Mesodermal cell (in vitro differentiated cells): ENCODE measurements around the gene ZDBF2.

Source experiments
- H3K27ac ChIP-seq: 2 replicates; pipeline ENCODE4 v1.7.0; 2013; ENCODE audit warnings: mild to moderate bottlenecking, low read depth, low read length, moderate library complexity; ENCODE audit not compliant: severe bottlenecking
- H3K36me3 ChIP-seq: 2 replicates; pipeline ENCODE4 v1.7.1; 2013; ENCODE audit warnings: mild to moderate bottlenecking, low read length, moderate library complexity; ENCODE audit not compliant: control insufficient read depth, insufficient read depth
- H3K4me1 ChIP-seq: one replicate; pipeline ENCODE4 v1.7.1; 2013; ENCODE audit warnings: mild to moderate bottlenecking, low read length; ENCODE audit not compliant: insufficient read depth, control insufficient read depth, poor library complexity, severe bottlenecking
- H3K4me3 ChIP-seq: 2 replicates; pipeline ENCODE4 v1.7.0; 2013; ENCODE audit warnings: low read length, control low read depth, mild to moderate bottlenecking; ENCODE audit not compliant: insufficient read depth, poor library complexity, severe bottlenecking; ENCODE audit errors: extremely low read depth
- H3K9me3 ChIP-seq: 2 replicates; pipeline ENCODE4 v1.7.1; 2013; ENCODE audit warnings: mild to moderate bottlenecking, low read length, moderate library complexity; ENCODE audit not compliant: control insufficient read depth
- WGBS, 2 experiments: methylation state at CpG; one replicate each; pipeline ENCODE4 v1.1.5; 2013; ENCODE audit warnings: missing lambda C conversion rate in 2 of 2; ENCODE audit not compliant: insufficient coverage in 2 of 2; 5-methylcytosine and 5-hydroxymethylcytosine counted together

ZDBF2 gene

DNA sequence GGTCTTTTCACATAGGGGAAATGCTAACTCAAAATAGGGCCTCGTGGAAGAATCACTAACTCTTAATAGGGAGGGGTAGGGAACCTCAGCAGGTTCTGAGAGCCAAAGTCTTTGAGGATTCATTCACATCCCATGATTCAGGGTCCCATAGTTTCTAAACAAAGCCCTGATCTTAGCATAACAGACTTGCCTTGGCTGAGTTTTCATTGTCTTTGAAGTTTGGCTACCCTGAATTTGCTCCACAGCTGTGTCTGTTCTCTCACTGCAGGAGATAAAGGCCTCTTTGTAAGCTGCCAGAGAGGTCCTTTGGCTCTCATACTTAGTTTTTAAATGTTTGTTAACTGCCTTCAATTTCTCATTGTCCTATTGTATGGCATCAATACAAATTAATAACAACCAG lies 54.5 kb downstream of the ZDBF2 start:
- Histone ChIP-seq H3K9me3 (no peaks in the 10 kb centered on the region), H3K4me1 (no peaks in the 10 kb centered on the region), H3K27ac (no peak overlapping the region), H3K4me3 (no peak overlapping the region), H3K36me3 (no peaks in the 10 kb centered on the region)
- WGBS, 2 experiments: 20 to 40% methylated on average over 1 of the region's 1 CpG

DNA sequence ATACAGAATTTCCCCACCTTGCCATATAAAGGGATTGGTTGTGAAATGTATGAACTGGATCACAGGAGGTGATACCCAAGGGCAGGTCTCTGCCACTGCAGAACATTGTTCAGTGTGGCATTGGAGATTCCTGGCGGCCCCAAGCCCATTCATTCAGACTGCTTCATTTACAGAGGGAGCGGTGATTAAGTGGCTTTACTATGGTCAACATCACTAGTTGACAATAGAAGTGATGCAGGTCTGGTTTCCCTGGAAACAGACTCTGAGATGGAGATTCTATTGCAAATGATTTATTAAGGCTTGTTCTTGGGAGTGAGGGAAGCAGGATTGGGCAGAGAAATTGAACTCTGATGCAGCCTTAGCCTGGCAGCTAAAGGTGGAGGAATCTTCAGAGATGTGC lies 62.4 kb downstream of the ZDBF2 start:
- WGBS, 2 experiments: 88 to 100% methylated on average over 2 of the region's 2 CpGs
- H3K27ac ChIP-seq: no peak overlapping the region
- H3K4me3 ChIP-seq: no peak overlapping the region
- no peaks in the 10 kb centered on the region for H3K4me1 ChIP-seq
- no peaks in the 10 kb centered on the region for H3K36me3 ChIP-seq
- H3K9me3 ChIP-seq: no peaks in the 10 kb centered on the region

GRCh38 chr2:206337956-206338355 lies 63.5 kb downstream of the ZDBF2 start:
- Histone ChIP-seq H3K9me3 (no peaks in the 10 kb centered on the region), H3K4me1 (no peaks in the 10 kb centered on the region), H3K4me3 (no peak overlapping the region), H3K27ac (no peak overlapping the region), H3K36me3 (no peaks in the 10 kb centered on the region)
- no CpG with 5 or more reads among the region's 1 CpG for WGBS, 2 experiments

- Histone ChIP-seq H3K4me3 (no peak overlapping the region), H3K36me3 (no peaks in the 10 kb centered on the region), H3K9me3 (no peaks in the 10 kb centered on the region), H3K4me1 (no peaks in the 10 kb centered on the region), H3K27ac (no peak overlapping the region)
- 100% methylated on average over 1 of the region's 4 CpGs; no CpG with 5 or more reads in 1 of the 2 experiments for WGBS, 2 experiments
Measured at GRCh38 chr2:206341396-206341795, 66.9 kb downstream of the ZDBF2 start.

DNA sequence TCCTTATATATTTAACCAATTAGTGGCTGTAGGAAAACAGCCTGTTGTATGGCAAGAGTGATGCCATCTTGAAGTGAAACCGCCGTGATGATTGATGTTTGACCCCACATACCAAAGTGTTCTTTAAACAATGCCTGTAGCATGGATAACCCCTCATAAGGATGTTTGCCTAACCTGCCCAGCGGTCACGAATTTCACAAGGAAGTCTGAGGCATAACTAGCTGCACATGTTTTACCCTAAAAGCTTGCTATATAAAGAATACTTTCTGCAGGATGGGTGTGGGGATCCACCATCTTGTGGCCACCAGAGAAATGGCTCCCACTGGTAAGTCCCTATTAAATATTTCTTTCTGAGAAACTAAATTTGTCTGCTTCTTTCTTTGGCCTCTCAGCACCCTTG lies 68.7 kb downstream of the ZDBF2 start:
- Histone ChIP-seq H3K4me1 (no peaks in the 10 kb centered on the region), H3K27ac (no peak overlapping the region), H3K4me3 (no peak overlapping the region), H3K9me3 (no peaks in the 10 kb centered on the region), H3K36me3 (no peaks in the 10 kb centered on the region)
- 86 to 100% methylated on average over 2 to 4 of the region's 4 CpGs for WGBS, 2 experiments

DNA sequence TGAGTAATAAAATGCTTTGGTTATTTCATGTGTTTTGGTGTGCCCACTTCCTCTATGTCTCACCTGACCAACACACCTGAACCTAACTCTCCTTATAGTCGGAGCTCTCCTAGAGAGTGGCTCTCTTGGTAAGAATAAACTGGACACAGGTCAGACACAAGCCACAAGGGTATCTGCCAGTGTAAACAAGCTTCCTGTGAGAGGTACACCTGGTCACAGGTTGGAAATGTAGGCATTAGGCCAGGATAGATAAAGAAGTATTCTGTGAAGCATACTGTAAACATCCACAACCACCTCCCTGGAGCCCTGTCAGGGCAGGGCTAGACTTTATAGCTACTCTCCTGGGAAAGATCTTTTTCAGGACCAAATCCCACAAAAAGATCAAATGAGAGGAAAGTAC lies 69.4 kb downstream of the ZDBF2 start:
- Histone ChIP-seq H3K27ac (no peak overlapping the region), H3K36me3 (no peaks in the 10 kb centered on the region), H3K9me3 (no peaks in the 10 kb centered on the region), H3K4me3 (no peak overlapping the region), H3K4me1 (no peaks in the 10 kb centered on the region)
- 100% methylated on average over 1 of the region's 1 CpG; no CpG with 5 or more reads in 1 of the 2 experiments for WGBS, 2 experiments

DNA sequence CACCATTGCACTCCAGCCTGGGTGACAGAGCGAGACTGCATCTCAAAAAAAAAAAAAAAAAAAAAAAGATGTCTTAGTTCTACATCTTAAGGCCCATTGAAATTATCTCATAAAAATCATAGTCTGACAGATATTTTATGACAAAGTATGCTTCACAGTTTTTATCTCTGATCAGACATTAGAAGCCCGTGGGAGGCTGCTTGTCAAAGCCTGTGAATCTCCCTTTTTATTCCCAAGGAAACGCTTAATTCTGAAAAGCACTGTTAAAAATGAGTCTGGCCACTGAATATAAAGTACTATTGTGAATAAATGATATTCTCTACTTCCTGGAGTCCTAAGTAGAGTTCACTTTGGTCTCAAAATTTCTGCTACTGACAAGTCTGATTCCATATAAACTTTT lies 71.1 kb downstream of the ZDBF2 start:
- no peaks in the 10 kb centered on the region for H3K4me1 ChIP-seq
- no peak overlapping the region for H3K27ac ChIP-seq
- H3K36me3 ChIP-seq: no peaks in the 10 kb centered on the region
- H3K4me3 ChIP-seq: no peak overlapping the region
- H3K9me3 ChIP-seq: peaks cover 5% of the 10 kb centered on the region
- WGBS, 2 experiments: 100% methylated on average over 1 of the region's 3 CpGs; no CpG with 5 or more reads in 1 of the 2 experiments

DNA sequence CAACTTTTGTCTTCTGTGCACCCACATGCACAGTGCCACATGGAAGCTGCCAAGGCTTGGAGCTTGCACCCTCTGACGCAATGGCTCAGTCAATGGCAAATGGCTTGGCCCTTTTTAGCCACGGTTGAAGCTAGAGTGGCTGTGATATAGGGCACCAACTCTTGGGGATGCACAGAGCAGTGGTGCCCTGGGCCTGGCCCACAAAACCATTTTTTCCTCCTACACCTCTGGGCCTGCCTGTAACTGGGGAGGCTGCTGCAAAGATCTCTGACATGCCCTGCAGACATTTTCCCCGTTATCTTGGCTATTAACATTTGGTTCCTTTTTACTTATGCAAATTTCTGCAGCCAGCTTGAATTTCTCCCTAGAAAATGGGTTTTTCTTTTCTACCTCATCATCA lies 74.9 kb downstream of the ZDBF2 start:
- Histone ChIP-seq H3K27ac (no peak overlapping the region), H3K4me3 (no peak overlapping the region), H3K9me3 (peaks cover 5% of the 10 kb centered on the region), H3K36me3 (no peaks in the 10 kb centered on the region), H3K4me1 (no peaks in the 10 kb centered on the region)
- WGBS, 2 experiments: 58 to 71% methylated on average over 3 of the region's 3 CpGs

DNA sequence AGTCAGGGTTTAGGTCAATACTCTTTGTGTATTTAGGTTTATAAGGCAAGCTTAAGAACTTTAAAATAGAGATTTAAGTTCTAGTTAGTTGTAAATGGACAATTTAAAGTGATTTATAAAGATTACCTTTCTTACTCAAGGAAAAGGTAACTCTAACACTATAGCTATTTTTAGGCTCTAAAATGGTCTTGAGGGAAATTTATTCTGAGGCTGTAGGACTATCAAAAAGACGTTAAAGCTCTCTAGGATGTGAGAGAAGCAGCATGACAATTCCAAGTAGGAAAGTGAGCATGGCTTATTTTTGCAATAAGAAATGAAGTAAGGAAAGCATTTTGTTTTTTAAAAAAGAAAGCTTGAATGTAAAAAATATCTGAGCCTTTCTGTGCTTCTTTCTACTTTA lies 78.1 kb downstream of the ZDBF2 start:
- H3K36me3 ChIP-seq: no peaks in the 10 kb centered on the region
- no peak overlapping the region for H3K4me3 ChIP-seq
- no peaks in the 10 kb centered on the region for H3K4me1 ChIP-seq
- H3K27ac ChIP-seq: no peak overlapping the region
- WGBS, 2 experiments: 90% methylated on average over 1 of the region's 1 CpG; no CpG with 5 or more reads in 1 of the 2 experiments
- peaks cover 5% of the 10 kb centered on the region for H3K9me3 ChIP-seq

DNA sequence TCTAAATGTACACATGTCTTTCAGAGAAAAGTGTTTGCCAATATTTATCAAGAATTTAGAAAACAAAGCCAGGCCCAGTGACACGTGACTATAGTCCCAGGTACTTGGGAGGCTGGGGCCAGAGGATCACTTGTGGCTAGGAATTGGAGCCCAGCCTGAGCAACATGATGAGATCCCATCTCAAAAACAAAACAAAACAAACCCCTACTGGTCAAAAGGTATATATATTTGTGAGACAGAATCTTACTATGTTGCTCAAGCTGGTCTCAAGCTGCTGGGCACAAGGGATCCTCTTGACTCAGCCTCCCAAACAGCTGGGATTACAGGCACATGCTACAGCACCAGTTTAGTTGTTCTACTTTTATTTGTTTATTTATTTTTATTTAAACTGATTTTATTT lies 79.2 kb downstream of the ZDBF2 start:
- no peak overlapping the region for H3K27ac ChIP-seq
- WGBS, 2 experiments: 100% methylated on average over 1 of the region's 1 CpG
- no peak overlapping the region for H3K4me3 ChIP-seq
- no peaks in the 10 kb centered on the region for H3K36me3 ChIP-seq
- no peaks in the 10 kb centered on the region for H3K4me1 ChIP-seq
- peaks cover 5% of the 10 kb centered on the region for H3K9me3 ChIP-seq

- 88 to 90% methylated on average over 3 of the region's 6 CpGs for WGBS, 2 experiments
- Histone ChIP-seq H3K27ac (no peak overlapping the region), H3K36me3 (no peaks in the 10 kb centered on the region), H3K9me3 (peaks cover 5% of the 10 kb centered on the region), H3K4me3 (no peak overlapping the region), H3K4me1 (no peaks in the 10 kb centered on the region)
Measured at GRCh38 chr2:206354129-206354528, 79.7 kb downstream of the ZDBF2 start.
